Measurements from ENCODE around the gene CILP.
"Not testable (repeated sequence)": the region's sequence is repeated elsewhere in the genome, so short reads cannot be mapped to it uniquely, and the experiment has no call there.

CILP gene, protein sequence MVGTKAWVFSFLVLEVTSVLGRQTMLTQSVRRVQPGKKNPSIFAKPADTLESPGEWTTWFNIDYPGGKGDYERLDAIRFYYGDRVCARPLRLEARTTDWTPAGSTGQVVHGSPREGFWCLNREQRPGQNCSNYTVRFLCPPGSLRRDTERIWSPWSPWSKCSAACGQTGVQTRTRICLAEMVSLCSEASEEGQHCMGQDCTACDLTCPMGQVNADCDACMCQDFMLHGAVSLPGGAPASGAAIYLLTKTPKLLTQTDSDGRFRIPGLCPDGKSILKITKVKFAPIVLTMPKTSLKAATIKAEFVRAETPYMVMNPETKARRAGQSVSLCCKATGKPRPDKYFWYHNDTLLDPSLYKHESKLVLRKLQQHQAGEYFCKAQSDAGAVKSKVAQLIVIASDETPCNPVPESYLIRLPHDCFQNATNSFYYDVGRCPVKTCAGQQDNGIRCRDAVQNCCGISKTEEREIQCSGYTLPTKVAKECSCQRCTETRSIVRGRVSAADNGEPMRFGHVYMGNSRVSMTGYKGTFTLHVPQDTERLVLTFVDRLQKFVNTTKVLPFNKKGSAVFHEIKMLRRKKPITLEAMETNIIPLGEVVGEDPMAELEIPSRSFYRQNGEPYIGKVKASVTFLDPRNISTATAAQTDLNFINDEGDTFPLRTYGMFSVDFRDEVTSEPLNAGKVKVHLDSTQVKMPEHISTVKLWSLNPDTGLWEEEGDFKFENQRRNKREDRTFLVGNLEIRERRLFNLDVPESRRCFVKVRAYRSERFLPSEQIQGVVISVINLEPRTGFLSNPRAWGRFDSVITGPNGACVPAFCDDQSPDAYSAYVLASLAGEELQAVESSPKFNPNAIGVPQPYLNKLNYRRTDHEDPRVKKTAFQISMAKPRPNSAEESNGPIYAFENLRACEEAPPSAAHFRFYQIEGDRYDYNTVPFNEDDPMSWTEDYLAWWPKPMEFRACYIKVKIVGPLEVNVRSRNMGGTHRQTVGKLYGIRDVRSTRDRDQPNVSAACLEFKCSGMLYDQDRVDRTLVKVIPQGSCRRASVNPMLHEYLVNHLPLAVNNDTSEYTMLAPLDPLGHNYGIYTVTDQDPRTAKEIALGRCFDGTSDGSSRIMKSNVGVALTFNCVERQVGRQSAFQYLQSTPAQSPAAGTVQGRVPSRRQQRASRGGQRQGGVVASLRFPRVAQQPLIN

DNA sequence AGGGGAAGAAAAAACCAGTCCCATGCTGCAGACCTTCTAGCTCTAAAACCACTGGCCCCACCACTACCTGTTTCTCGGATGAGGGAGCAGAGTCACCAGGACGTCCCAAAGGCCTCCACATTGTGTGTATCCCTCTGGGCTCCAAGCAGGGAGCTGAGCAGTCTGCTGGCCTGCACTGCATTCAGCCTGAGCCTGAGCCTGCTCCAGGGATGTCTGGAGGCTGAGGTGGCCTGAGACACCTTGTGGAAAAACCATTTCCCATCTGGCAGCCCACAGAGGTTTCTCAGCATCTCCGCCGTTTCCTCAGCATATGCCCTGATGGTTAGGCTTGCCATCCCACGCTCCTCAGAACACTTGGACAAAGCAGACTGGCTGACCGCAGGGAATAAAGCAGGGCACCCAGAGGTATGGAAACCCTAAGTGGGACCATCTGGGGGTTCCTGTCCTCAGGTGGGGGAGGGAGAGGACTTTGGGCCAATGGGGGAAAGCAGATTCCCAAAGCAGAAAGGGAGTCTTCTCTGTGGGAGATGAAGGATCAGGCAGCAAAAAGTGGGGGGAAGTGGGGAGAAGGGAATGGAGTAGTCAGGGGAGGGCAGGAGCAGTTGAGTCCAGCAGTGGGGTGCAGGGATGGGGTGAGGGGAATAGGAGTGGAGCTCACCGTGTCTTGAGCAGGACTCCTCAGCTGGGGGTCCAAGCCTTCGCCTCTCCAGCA lies at the start of gene CILP:
CILP (minus strand) TSS at position 704 of the 712 bp plus-strand sequence. CDS start 1,718 bp downstream, outside the sequence.
- DNase-seq, result no peak

DNA sequence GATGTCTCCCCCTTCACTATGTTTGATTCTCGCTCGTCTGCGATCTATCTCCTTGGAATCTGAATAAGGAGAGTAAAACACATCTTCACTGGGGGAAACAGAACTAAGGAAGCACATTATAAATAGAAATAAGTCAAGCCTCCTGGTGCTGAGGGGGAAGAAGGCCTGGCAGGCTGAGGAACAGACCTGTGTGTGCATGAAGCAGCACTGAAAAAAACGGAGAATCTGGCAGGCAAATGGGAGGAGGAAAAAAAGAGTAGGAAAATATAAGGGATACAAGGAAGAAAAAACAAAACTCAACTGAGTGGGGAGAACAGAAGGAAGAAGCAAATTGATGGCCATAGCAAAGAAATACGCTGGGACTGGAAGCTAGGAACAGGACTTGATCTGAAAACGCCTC lies 49.7 kb upstream of the CILP start:
- no peak for DNase-seq

GRCh38 chr15:65259367-65259797 lies 48.1 kb upstream of the CILP start:
- DNase-seq, result no peak

DNA sequence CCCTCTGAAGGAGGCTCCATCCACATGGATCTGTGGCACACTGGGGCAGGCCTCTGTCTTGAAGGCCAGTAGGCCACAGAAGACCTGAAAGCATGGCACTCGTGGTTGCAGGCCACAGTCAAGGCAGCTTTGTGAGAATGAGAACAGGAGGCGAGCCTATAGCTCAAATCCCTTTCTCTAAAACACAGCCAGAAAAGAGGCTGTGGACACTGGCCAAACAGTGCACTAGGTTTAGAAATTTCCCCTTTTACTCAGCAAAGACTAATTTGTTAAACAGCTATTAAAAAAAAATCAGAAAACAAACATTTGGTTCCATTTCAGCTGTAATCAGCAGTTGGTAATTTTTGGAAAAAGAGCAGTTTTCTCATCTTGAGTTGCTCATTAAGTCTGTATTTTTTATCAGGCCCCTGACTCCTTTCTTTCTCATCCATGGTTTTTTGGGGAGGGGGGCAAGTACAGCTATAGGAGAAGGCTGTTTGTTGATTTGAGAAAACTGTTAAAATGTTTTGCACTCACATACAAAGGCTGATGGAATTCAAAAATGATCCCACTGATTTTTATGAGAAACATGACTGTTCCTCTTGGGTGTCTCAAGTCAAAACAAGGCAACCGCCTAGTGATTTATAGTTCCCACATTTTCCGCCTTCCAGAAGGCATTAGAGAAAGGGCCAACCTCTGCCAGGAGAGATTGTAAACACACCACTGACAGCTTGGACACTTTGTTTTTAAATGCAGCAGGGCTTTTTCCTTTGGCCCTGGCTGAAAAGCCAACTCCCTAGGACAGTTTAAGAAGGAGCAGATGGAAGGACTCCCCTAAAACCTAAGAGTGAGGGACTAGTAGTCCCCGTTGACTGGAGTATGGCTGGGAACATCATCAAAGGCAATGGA lies 47.3 kb upstream of the CILP start:
- no peak for DNase-seq

GRCh38 chr15:65255486-65256140 lies 44.3 kb upstream of the CILP start:
- DNase-seq, result no peak

DNA sequence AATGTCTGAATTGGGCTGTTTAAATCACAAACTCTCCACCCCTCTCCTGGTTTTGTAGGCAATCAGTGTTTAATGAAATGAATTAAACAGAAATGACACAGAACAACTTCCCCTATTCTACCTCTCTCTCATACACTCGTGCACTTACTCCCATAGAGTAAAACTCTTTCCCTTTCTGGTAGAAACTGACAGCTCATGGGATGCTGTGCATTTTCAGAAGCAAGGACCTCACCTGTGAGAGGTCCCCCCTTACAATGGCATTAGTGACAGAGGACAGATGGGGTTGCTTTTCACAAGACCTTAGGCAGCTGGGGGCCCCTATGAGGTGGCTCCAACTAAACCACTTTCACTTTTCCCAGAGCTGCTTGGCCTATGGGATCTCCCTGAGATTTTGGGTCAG lies 43.5 kb upstream of the CILP start:
- no peak for DNase-seq

- DNase-seq, result no peak
These were observed 43.1 kb upstream of the CILP start for GRCh38 chr15:65254356-65254755.

DNA sequence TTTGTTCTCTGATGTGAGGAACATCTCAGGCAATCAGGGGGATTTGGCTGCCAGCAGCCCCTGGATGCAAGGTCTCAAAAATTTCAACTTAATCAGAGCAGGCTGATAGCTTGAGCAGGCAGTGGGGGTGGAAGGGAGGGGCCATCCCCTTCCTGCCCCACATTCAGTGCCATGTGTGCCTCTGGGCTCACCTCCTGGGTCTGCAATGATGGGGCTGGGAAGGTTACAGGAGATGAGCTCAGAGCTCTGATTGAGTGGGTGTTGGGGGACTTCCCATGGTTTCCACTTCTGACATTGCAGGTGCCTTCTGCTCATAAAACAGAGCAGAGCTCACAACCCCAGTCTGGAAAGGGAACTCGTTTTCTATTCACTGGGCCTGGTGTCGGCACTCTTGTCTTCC lies 38.4 kb upstream of the CILP start:
- peak; percentile 49 for DNase-seq

DNA sequence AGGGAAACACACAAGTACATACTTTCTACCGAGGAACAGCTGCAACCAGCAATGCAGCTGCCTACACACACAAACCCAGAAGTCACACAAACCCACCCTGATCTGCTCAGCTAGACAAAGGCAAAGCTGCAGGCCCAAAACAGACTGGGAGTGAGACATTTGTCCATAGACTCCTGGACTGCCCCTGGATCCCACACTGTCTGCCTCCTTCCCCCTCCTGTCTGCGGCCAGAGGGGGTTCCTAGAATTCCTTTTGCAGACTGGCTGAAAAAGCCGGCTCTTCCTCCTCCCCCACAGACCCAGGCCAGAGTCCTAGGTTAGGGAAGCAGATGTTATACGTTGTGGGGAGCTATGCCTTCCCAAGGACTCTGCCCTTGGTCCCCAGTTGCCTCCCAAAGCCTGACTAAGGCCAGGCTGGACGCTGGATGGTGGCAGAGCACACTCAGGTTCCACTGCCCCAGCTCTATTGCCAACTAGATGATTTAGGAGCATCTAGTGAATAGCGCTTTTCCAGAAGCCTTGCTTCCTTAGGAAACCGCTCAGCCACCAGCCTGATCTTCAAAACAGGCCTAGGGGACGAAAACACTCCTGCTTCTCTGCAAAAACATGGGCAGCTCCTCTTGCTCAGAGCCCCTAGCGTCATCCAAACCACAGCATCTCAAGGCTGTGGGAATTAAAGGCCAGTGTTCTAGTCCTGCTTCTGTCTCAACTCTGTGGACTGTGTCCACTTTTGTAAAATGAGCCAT lies 37.4 kb upstream of the CILP start:
- no peak for DNase-seq

- no peak for DNase-seq
These were observed 35.7 kb upstream of the CILP start for GRCh38 chr15:65246939-65247338.

DNA sequence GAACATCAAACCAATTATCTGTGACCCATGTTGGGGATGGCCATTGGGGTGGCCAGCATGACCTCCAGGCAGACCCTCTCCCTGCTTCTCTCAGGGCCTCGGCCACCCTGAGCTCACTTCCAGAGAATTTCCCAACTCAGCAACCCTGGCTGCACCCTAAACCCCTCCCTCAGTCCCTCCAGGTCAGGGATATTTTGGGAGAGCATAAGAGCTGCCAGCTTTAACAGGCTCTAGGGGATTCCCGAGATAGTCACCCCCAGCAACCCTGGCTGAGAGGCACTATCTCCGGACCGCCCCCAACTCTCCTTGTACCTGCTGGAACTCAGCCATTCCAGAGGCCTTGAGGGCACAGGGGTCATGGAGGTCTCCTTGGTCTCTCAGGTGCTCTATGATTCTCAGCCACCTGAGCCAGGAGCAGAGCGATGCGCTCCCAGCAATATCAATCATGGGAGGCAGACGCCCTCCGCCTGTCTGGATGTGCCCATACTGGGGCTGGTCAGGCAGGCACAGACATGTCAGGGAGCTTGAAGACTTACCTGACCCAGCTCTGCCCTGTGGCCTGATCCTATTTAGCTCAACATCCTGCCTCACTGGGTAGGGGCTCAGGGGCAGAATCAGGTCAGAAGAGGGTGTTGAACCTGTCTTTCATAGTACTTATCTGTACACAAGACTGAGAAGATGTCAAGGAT lies 34.9 kb upstream of the CILP start:
- DNase-seq, result no peak

DNA sequence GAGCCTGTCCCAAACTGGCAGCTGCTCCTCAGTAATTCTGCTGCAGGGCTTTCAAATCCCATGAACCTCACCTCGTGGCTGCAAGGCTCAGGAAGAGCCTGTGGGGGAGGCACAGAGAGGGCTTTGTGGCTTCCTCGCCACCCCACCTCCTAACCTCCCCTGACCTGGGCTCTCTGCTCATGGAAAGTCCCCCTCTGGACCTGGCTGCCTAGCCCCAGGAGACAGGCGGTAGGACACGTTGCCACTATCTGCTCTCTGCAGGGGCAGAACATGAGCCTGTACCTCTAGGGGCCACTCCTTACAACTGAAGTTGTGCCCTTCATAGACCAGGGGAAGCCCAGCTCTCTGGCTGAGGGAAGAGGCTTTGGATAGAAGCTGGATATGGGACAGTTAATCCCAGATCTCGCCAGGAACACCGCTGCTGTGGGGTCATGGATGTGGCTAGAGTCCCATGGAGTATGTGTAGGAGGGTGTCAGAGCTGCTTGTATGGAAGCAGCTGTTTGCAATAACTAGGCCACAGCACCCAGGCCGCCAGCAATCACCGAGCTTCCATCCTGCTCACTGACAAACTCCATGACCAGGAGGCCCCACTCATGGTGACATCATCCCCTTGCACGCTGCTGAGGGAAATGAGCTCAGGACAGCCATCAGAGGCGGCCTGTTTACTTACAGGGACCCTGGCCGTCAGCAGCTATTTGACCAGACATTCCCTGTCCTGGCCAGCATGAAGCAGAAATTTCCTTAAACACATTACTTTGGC lies 34.0 kb upstream of the CILP start:
- no peak for DNase-seq

DNA sequence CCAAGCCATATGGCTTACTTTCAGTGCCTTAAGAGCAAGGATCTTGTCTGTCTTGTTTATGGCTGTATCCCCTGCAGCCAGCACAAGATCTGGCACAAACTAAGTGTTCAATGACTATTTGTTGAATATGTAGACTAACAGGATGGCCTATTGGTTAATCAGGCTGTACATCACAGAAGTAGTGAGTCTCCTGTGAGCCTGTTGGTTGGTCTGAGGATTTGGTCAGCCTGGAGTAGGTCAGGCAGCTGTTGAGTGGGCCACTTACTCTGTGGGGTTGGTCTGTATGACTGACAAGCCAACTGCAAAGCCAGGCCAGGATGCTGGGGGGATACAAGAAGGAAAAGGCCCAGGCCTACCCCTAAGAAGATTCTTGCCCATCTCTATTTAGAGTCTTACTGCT lies 33.4 kb upstream of the CILP start:
- no peak for DNase-seq

DNA sequence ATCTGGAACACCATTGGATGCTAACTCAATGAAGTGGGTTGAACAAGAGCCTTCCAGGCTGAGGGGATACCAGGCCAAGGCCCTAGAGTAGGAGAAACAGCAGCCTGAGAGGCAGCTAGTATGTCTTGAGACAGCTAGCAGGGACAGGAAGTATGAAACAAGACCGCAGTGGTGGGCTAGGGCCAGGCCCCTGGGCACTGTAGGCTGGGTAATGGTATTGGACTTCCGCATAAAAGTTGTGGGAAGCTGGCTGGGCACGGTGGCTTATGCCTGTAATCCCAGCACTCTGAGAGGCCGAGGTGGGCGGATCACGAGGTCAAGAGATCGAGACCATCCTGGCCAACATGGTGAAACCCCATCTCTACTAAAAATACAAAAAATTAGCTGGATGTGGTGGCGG lies 25.2 kb upstream of the CILP start:
- not testable (repeated sequence) for DNase-seq

DNA sequence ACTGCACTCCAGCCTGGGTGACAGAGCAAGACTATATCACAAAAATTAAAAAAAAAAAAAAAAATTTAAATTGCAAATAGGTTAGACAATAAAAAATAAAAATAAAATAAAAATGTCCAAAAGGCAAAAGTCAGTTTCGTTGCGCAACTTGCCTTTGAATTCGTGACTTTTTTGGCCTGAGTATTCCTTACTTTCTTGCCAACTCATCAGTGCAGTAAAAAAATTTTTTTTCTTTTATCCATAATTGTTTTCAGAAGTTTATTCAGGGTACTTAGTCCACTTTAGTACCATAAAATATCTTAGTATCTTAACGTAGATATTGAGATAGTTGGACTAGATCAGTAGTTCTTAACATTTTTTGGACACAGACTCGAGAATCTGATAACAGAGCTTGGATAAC lies 22.4 kb upstream of the CILP start:
- no peak for DNase-seq

DNA sequence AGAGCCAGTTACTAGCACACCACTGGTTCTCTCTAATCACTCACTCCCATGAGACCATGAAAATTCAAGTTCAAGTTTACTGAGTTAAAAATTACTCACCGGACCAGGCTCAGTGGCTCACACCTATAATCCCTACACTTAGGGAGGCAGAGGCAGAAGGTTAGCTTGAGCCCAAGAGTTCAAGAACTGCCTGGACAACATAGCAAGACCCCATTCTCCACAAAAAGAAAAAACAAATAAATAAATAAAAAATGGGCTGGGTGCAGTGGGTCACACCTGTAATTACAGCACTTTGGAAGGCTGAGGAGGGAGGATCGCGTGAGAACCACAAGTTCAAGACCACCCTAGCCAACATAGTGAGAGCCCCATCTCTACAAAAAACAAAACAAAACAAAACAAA lies 21.2 kb upstream of the CILP start:
- no peak for DNase-seq

- DNase-seq, result no peak
These were observed 20.0 kb upstream of the CILP start for GRCh38 chr15:65231306-65231705.

GRCh38 chr15:65226901-65227300 lies 15.6 kb upstream of the CILP start:
- DNase-seq, result not testable (repeated sequence)

GRCh38 chr15:65226221-65226620 lies 14.9 kb upstream of the CILP start:
- no peak for DNase-seq

All from activated T-cell treated with anti-CD3 and anti-CD28 coated beads for 4 hours (primary cell).